GM12801 (cell line): ENCODE measurements around the gene CAMTA1.

Experiments used
- CTCF ChIP-seq: IDR thresholded peaks from one replicate; pipeline ENCODE4 v1.5.1; 2011; ENCODE audit warnings: control low read depth; ENCODE audit not compliant: insufficient read length; ENCODE audit errors: extremely low read depth

CAMTA1 gene

GRCh38 chr1:7150724-7151280 lies 365.5 kb downstream of the CAMTA1 start:
- no peak for TF ChIP-seq CTCF

- TF ChIP-seq CTCF: no peak
Observed at GRCh38 chr1:7151978-7152377, 366.7 kb downstream of the CAMTA1 start.

DNA sequence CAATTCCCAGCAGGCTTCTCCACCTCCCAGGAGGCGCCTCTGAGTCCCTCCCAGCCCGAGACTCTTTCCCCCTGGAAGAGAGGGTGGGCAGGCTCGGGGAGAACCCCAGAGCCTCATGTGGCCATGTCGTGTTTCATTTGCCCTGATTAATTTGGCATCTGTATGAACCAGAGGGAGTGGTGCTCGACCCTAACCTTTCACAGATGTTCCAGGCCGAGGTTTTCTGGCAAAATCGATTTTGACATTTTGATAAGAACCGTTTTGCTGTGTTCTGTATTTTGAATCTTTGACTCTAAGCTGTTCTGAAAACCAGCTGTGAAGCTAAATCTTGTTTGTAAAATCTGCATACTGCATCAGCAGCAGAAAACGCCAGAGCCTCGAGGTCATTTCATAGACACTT lies 367.4 kb downstream of the CAMTA1 start:
- TF ChIP-seq CTCF: no peak

DNA sequence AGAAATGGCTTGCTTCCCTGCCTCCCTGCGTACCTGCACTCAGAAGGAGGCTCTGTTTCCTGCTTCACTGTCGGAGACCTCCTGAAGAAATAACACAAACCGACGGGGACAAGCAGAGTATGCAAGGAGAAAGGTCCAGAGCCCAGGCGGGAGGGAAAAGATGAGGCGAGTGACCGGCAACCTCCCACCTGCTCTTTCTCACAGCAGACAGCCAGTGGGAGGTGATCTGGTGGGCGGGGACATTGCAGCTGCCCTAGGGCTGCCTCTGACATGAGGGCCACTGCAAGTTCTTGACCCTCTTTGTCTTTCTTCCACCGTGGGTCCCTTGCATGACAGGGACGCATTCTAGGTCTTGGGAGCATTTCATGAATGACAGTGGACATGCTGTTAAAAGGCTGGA lies 368.2 kb downstream of the CAMTA1 start:
- TF ChIP-seq CTCF: no peak

- TF ChIP-seq CTCF: no peak
Observed at GRCh38 chr1:7159116-7159781, 374.0 kb downstream of the CAMTA1 start.

DNA sequence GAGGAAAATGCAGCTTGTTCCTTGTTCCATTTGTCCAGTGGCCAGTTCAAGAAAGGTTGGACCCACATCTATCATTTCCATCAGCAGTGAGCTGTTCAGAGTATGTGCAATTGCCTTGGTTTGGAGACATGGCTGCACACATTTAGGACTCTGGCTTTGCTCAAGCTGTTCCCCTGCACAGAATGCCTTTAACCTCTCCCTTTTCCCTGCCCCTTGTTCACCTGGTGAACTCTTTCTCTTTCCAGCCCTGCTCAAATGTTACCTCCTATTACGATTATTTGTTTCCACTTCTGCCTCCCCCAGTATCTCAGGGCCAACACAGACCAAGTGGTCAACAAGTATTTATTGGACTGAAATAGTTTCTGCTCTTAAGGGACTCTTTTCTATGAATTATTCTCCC lies 385.9 kb downstream of the CAMTA1 start:
- no peak for TF ChIP-seq CTCF

GRCh38 chr1:7171574-7171973 lies 386.3 kb downstream of the CAMTA1 start:
- no peak for TF ChIP-seq CTCF

GRCh38 chr1:7172804-7173203 lies 387.6 kb downstream of the CAMTA1 start:
- TF ChIP-seq CTCF: no peak
